Activated CD4-positive, alpha-beta T cell treated with anti-CD3 and anti-CD28 coated beads for 36 hours (primary cell): Measurements from ENCODE around the gene FSTL3. TPM values are rescaled to one million over a fixed set of nuclear protein-coding genes. Genes with fewer than 3 reads are reported as not detected.
"Not testable (repeated sequence)": the region's sequence is repeated elsewhere in the genome, so short reads cannot be mapped to it uniquely, and the experiment has no call there.

Experiments
- ATAC-seq: fragments of 200-7000 bp; cut with Tn5 transposase; one replicate; pipeline ENCODE4 v1.10.0; 2021; ENCODE audit warnings: mild to moderate bottlenecking, moderate library complexity
- CTCF ChIA-PET: fragments of 350-600 bp; sonication (Branson Sonifier 250); formaldehyde crosslinking; loops from one replicate; lab custom pipeline; 2021; ENCODE audit warnings: antibody characterized with exemption; lab: Charles Lee
- POLR2A ChIA-PET: fragments of 350-600 bp; sonication (Branson Sonifier 250); formaldehyde crosslinking; loops from one replicate; lab custom pipeline; 2021; ENCODE audit warnings: antibody characterized with exemption, inconsistent platforms; lab: Charles Lee
- DNase-seq: peaks from one replicate; pipeline ENCODE4 v3.0.0-alpha.2; 2020
- H3K27ac Mint-ChIP-seq: one replicate; pipeline ENCODE4 v1.8.0; 2021; ENCODE audit warnings: mixed read lengths
- H3K27me3 Mint-ChIP-seq: one replicate; pipeline ENCODE4 v1.8.0; 2021; ENCODE audit warnings: mixed read lengths
- H3K36me3 Mint-ChIP-seq: one replicate; pipeline ENCODE4 v1.8.0; 2021; ENCODE audit warnings: low read depth, mixed read lengths
- H3K4me1 Mint-ChIP-seq: one replicate; pipeline ENCODE4 v1.8.0; 2021; ENCODE audit warnings: mixed read lengths
- H3K4me3 Mint-ChIP-seq: one replicate; pipeline ENCODE4 v1.8.0; 2021; ENCODE audit warnings: mild to moderate bottlenecking, moderate library complexity, mixed read lengths
- H3K9me3 Mint-ChIP-seq: one replicate; pipeline ENCODE4 v1.8.0; 2021; ENCODE audit warnings: low read depth, mixed read lengths
- intact Hi-C, 2 experiments: fragments of 100-400 bp; cut with DNase I in 1 of 2; cut with micrococcal nuclease in 1 of 2; formaldehyde crosslinking; loops; one replicate each; pipeline versions ENCODE4 v1.14.2 to v1.15.1; 2022 to 2024; cut with DNase I, micrococcal nuclease
- total RNA-seq, 2 experiments: library from RNA; stranded (reverse); gene quantifications; one replicate each; pipeline ENCODE4 v1.2.3, GENCODE V29; 2021

The FSTL3 gene
- total RNA-seq, 2 experiments from 2014 or later, result 8.5 to 10.1 TPM

GRCh38 chr19:663682-664117 lies 12.5 kb upstream of the FSTL3 start:
- intact Hi-C loops, result loop anchor here (1.0 to 5.0 kb wide), 17 partner anchors 17 to 612 kb away; partner anchors contain the start of genes BSG (in 2 of the 2), PTBP1 (in 2 of the 2), CDC34 (in 1 of the 2) and FAM174C (in 1 of the 2)
- ATAC-seq (no peak), DNase-seq (no peak)

GRCh38 chr19:664913-665443 lies 11.2 kb upstream of the FSTL3 start:
- peaks cover 4% of the 10 kb centered on the region for H3K27me3 Mint-ChIP-seq
- ChIA-PET CTCF (no interaction called here), POLR2A (no interaction called here)
- ATAC-seq (peak; percentile 8), DNase-seq (peak; percentile 90)
- peak overlapping the region; percentile 74 for H3K4me3 Mint-ChIP-seq
- peaks cover 10% of the 10 kb centered on the region for H3K36me3 Mint-ChIP-seq
- H3K27ac Mint-ChIP-seq, result peak overlapping the region; percentile 51
- H3K4me1 Mint-ChIP-seq, result peaks cover 22% of the 10 kb centered on the region
- H3K9me3 Mint-ChIP-seq, result no peaks in the 10 kb centered on the region
- intact Hi-C loops, result loop anchor here (1.0 to 5.0 kb wide), 6 partner anchors 40 to 507 kb away; partner anchors contain the start of genes BSG (in 1 of the 2), PTBP1 (in 1 of the 2) and SBNO2 (in 1 of the 2)

More at GRCh38 chr19:663682-664117, 12.5 kb upstream of the FSTL3 start:
- H3K4me1 Mint-ChIP-seq, result peaks cover 33% of the 10 kb centered on the region
- peak overlapping the region; percentile 74 for H3K4me3 Mint-ChIP-seq
- peaks cover 13% of the 10 kb centered on the region for H3K36me3 Mint-ChIP-seq
- ChIA-PET CTCF (interaction anchor here (0.6 to 1.7 kb wide), 5 partner anchors 16 to 260 kb away, joined by 3 to 13 read pairs (median 3); no protein-coding TSS in a partner anchor), POLR2A (interaction anchor here (0.6 to 1.8 kb wide), 3 partner anchors 17 to 136 kb away, joined by 4 to 7 read pairs (median 5); no protein-coding TSS in a partner anchor)
- peak overlapping the region; percentile 87 for H3K27ac Mint-ChIP-seq
- no peaks in the 10 kb centered on the region for H3K9me3 Mint-ChIP-seq
- H3K27me3 Mint-ChIP-seq, result no peaks in the 10 kb centered on the region

GRCh38 chr19:666985-667573 lies 9.1 kb upstream of the FSTL3 start:
- ATAC-seq, H3K4me3 Mint-ChIP-seq, DNase-seq, H3K27me3 Mint-ChIP-seq, H3K27ac Mint-ChIP-seq, POLR2A ChIA-PET, H3K36me3 Mint-ChIP-seq, intact Hi-C loops, H3K9me3 Mint-ChIP-seq: not testable (repeated sequence)
- peaks cover 13% of the 10 kb centered on the region for H3K4me1 Mint-ChIP-seq
- CTCF ChIA-PET, result interaction anchor here (2.1 kb wide), 1 partner anchor 13 kb away, joined by 11 read pairs; no protein-coding TSS in a partner anchor

GRCh38 chr19:668675-669434 lies 7.3 kb upstream of the FSTL3 start:
- DNase-seq, H3K36me3 Mint-ChIP-seq, POLR2A ChIA-PET, H3K27ac Mint-ChIP-seq, H3K9me3 Mint-ChIP-seq, ATAC-seq, H3K4me3 Mint-ChIP-seq, H3K27me3 Mint-ChIP-seq, intact Hi-C loops, H3K4me1 Mint-ChIP-seq: not testable (repeated sequence)
- CTCF ChIA-PET, result interaction anchor here (0.6 to 1.1 kb wide), 3 partner anchors 10 to 65 kb away, joined by 3 read pairs; no protein-coding TSS in a partner anchor

- Mint-ChIP-seq H3K9me3 (no peaks in the 10 kb centered on the region), H3K27me3 (peaks cover 15% of the 10 kb centered on the region), H3K36me3 (no peaks in the 10 kb centered on the region), H3K4me3 (no peak overlapping the region), H3K4me1 (peaks cover 3% of the 10 kb centered on the region), H3K27ac (no peak overlapping the region)
- POLR2A ChIA-PET, result no interaction called here
- intact Hi-C loops, result no loop called here
- peak; percentile 53 for ATAC-seq
- CTCF ChIA-PET, result interaction anchor here (0.5 to 1.1 kb wide), 4 partner anchors 9 to 111 kb away, joined by 3 to 4 read pairs (median 4); no protein-coding TSS in a partner anchor
- DNase-seq, result no peak
Measured at GRCh38 chr19:670609-671075, 5.5 kb upstream of the FSTL3 start.

- CTCF ChIA-PET, result no interaction called here
- POLR2A ChIA-PET, result no interaction called here
- ATAC-seq (no peak), DNase-seq (no peak)
- H3K9me3 Mint-ChIP-seq, result no peaks in the 10 kb centered on the region
- peaks cover 3% of the 10 kb centered on the region for H3K4me1 Mint-ChIP-seq
- H3K4me3 Mint-ChIP-seq, result no peak overlapping the region
- H3K36me3 Mint-ChIP-seq, result no peaks in the 10 kb centered on the region
- H3K27me3 Mint-ChIP-seq, result peaks cover 14% of the 10 kb centered on the region
- no peak overlapping the region for H3K27ac Mint-ChIP-seq
- intact Hi-C loops, result no loop called here
Measured at GRCh38 chr19:674282-675151, 1.7 kb upstream of the FSTL3 start.

GRCh38 chr19:676007-676338 lies 219 bp upstream of the FSTL3 start:
- DNase-seq (no peak), ATAC-seq (no peak)
- H3K36me3 Mint-ChIP-seq, result no peaks in the 10 kb centered on the region
- peaks cover 14% of the 10 kb centered on the region for H3K27me3 Mint-ChIP-seq
- ChIA-PET CTCF (interaction anchor here (0.6 kb wide), 1 partner anchor 13 kb away, joined by 3 read pairs; no protein-coding TSS in a partner anchor), POLR2A (interaction anchor here (0.6 kb wide), 1 partner anchor 19 kb away, joined by 3 read pairs; no protein-coding TSS in a partner anchor)
- intact Hi-C loops, result no loop called here
- peaks cover 3% of the 10 kb centered on the region for H3K4me1 Mint-ChIP-seq
- H3K27ac Mint-ChIP-seq, result no peak overlapping the region
- no peak overlapping the region for H3K4me3 Mint-ChIP-seq
- no peaks in the 10 kb centered on the region for H3K9me3 Mint-ChIP-seq

GRCh38 chr19:677201-677600 lies 1.0 kb downstream of the FSTL3 start:
- Mint-ChIP-seq H3K27ac (no peak overlapping the region), H3K36me3 (no peaks in the 10 kb centered on the region), H3K27me3 (peaks cover 14% of the 10 kb centered on the region), H3K9me3 (no peaks in the 10 kb centered on the region), H3K4me1 (peaks cover 5% of the 10 kb centered on the region), H3K4me3 (no peak overlapping the region)
- ChIA-PET POLR2A (interaction anchor here (0.6 kb wide), 1 partner anchor 67 kb away, joined by 3 read pairs; no protein-coding TSS in a partner anchor), CTCF (interaction anchor here (1.1 kb wide), 1 partner anchor 55 kb away, joined by 4 read pairs; no protein-coding TSS in a partner anchor)
- ATAC-seq (no peak), DNase-seq (no peak)
- intact Hi-C loops, result no loop called here

- intact Hi-C loops, result no loop called here
- Mint-ChIP-seq H3K36me3 (no peaks in the 10 kb centered on the region), H3K4me3 (no peak overlapping the region), H3K27me3 (peaks cover 14% of the 10 kb centered on the region), H3K27ac (no peak overlapping the region), H3K9me3 (no peaks in the 10 kb centered on the region), H3K4me1 (peaks cover 5% of the 10 kb centered on the region)
- DNase-seq (no peak), ATAC-seq (no peak)
- CTCF ChIA-PET, result interaction anchor here (1.1 kb wide), 2 partner anchors 43 to 54 kb away, joined by 3 to 4 read pairs; no protein-coding TSS in a partner anchor
- POLR2A ChIA-PET, result interaction anchor here (0.6 kb wide), 1 partner anchor 67 kb away, joined by 3 read pairs; no protein-coding TSS in a partner anchor
Measured at GRCh38 chr19:677601-678436, 1.6 kb downstream of the FSTL3 start.
